ENCODE measurements around the gene HDDC2.
A peak's percentile ranks its signal among the peaks of the same experiment; 100 is the strongest.

Gene HDDC2

DNA sequence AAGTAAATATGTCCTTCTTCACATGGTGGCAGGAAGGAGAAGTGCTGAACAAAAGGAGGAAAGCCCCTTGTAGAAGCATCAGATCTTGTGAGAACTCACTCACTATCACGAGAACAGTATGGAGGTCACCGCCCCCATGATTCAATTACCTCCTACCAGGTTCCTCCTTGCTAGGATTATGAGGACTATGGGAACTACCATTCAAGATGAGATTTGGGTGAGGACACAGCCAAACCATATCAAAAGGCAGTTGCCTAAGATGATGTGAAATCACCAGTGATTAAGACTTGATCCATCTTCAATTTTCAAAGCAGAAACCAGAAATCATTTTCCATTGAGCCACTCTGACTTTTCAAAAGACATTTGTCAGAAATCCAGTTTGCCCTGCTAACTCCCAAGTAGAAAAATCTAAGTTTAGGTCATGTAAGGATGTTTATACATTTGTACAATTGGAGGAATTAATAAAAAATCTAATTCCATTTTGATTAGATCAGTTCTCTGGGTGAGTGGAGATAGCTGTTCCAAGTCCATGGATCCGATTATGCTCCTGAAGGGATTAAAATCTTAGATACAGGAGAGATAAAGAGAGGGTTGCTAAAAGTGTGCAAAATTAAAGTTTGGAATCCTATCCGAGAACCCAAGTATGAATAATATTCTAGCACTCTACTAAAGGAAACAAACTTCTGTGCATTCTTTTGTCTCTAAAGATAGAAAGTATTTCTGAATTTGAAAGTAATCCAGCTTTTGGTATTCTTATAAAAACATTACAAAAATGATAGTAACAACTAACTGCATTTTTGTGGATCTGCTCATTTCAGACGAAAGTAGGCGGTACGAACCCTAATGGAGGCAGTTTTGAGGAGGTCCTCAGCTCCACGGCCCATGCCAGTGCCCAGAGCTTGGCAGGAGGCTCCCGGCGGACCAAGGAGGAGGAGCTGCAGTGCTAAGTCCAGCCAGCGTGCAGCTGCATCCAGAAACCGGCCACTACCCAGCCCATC lies 39.5 kb downstream of the HDDC2 start:
- H2BK120ac ChIP-seq (ENCODE audit: low read depth, low read length): no peak overlapping the region
- no CpG with 5 or more reads among the region's 12 CpGs for WGBS, 2 donors (ENCODE audit: extremely low coverage in 2 of 2, insufficient read length in 2 of 2, insufficient replicate concordance in 1 of 2)
- H2BK5ac ChIP-seq (ENCODE audit: low read length): no peak overlapping the region
- no peak overlapping the region for H2AK5ac ChIP-seq (ENCODE audit: low read depth, low read length)
- H3K18ac ChIP-seq (ENCODE audit: low read length): peak overlapping the region; percentile 19
- H2BK15ac ChIP-seq (ENCODE audit: low read length): no peak overlapping the region
- no peak overlapping the region for H3K9ac ChIP-seq (ENCODE audit: low read depth, low read length, poor library complexity)
- H3K14ac ChIP-seq (ENCODE audit: low read length): no peak overlapping the region
- H3K4me2 ChIP-seq (ENCODE audit: insufficient read depth, low read length, poor library complexity, severe bottlenecking): no peak overlapping the region
- H3K4ac ChIP-seq (ENCODE audit: low read length): no peak overlapping the region
- H3K79me1 ChIP-seq (ENCODE audit: low read depth, low read length): no peaks in the 10 kb centered on the region
- no peaks in the 10 kb centered on the region for H3K9me3 ChIP-seq (replicated peaks in 1 of 2; ENCODE audit: control insufficient read depth in 2 of 2, insufficient read depth in 1 of 2, low read depth in 1 of 2, low read length in 2 of 2)
- H2AFZ ChIP-seq (ENCODE audit: low read length): no peak overlapping the region
- H3K4me3 ChIP-seq (ENCODE audit: low read length in 2 of 2): no peak overlapping the region
- H4K8ac ChIP-seq (ENCODE audit: low read depth, low read length): no peak overlapping the region
- H3K23ac ChIP-seq (ENCODE audit: low read depth, low read length, poor library complexity): no peak overlapping the region
- H2BK12ac ChIP-seq (ENCODE audit: low read length): no peak overlapping the region
- no peak overlapping the region for H4K91ac ChIP-seq (ENCODE audit: low read depth, low read length, poor library complexity)
- H3K36me3 ChIP-seq (replicated peaks in 1 of 2; ENCODE audit: control insufficient read depth in 2 of 2, insufficient read depth in 2 of 2, low read length in 2 of 2): no peaks in the 10 kb centered on the region
- H3K27ac ChIP-seq (replicated peaks; ENCODE audit: low read length): no peak overlapping the region
- H3K4me1 ChIP-seq (ENCODE audit: control insufficient read depth in 2 of 2, insufficient read depth in 1 of 2, low read depth in 1 of 2, low read length in 2 of 2): no peaks in the 10 kb centered on the region
- no peak for DNase-seq (ENCODE audit: low spot score)
- no peaks in the 10 kb centered on the region for H3K27me3 ChIP-seq (ENCODE audit: control insufficient read depth in 3 of 3, insufficient read depth in 3 of 3, low read depth in 1 of 3, low read length in 3 of 3)

DNA sequence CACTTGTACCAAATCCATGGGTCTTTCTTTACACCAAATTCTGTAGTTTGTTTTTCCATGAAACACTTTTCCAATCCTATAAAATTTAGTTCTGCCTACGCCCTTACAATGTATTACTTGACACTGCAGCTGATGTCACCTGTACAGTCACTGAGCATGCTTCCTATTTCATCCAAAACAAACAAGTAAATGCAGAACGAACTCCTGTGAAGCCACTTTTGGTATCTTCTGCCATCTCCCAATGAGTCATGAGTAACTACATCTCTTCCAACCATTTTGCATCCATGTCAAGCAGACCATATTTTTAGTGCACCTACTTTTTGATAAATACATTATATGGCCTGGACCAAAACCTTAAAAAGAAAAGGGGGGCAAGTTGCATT lies 42.4 kb downstream of the HDDC2 start:
- Histone ChIP-seq H3K23ac (ENCODE audit: low read depth, low read length, poor library complexity) (no peak overlapping the region), H3K4me2 (ENCODE audit: insufficient read depth, low read length, poor library complexity, severe bottlenecking) (no peak overlapping the region), H2BK15ac (ENCODE audit: low read length) (no peak overlapping the region), H3K4ac (ENCODE audit: low read length) (no peak overlapping the region), H3K14ac (ENCODE audit: low read length) (no peak overlapping the region), H2BK5ac (ENCODE audit: low read length) (no peak overlapping the region), H3K27me3 (ENCODE audit: control insufficient read depth in 3 of 3, insufficient read depth in 3 of 3, low read depth in 1 of 3, low read length in 3 of 3) (no peaks in the 10 kb centered on the region), H3K9ac (ENCODE audit: low read depth, low read length, poor library complexity) (no peak overlapping the region), H3K4me3 (ENCODE audit: low read length in 2 of 2) (no peak overlapping the region), H2AK5ac (ENCODE audit: low read depth, low read length) (no peak overlapping the region), H4K8ac (ENCODE audit: low read depth, low read length) (no peak overlapping the region), H2BK120ac (ENCODE audit: low read depth, low read length) (no peak overlapping the region), H3K18ac (ENCODE audit: low read length) (no peak overlapping the region), H3K36me3 (replicated peaks in 1 of 2; ENCODE audit: control insufficient read depth in 2 of 2, insufficient read depth in 2 of 2, low read length in 2 of 2) (no peaks in the 10 kb centered on the region), H3K4me1 (ENCODE audit: control insufficient read depth in 2 of 2, insufficient read depth in 1 of 2, low read depth in 1 of 2, low read length in 2 of 2) (no peaks in the 10 kb centered on the region), H3K79me1 (ENCODE audit: low read depth, low read length) (no peaks in the 10 kb centered on the region), H3K9me3 (replicated peaks in 1 of 2; ENCODE audit: control insufficient read depth in 2 of 2, insufficient read depth in 1 of 2, low read depth in 1 of 2, low read length in 2 of 2) (no peaks in the 10 kb centered on the region), H3K27ac (replicated peaks; ENCODE audit: low read length) (no peak overlapping the region), H4K91ac (ENCODE audit: low read depth, low read length, poor library complexity) (no peak overlapping the region), H2AFZ (ENCODE audit: low read length) (no peak overlapping the region), H2BK12ac (ENCODE audit: low read length) (no peak overlapping the region)
- DNase-seq (ENCODE audit: low spot score): no peak
- no CpG with 5 or more reads among the region's 2 CpGs for WGBS, 2 donors (ENCODE audit: extremely low coverage in 2 of 2, insufficient read length in 2 of 2, insufficient replicate concordance in 1 of 2)

DNA sequence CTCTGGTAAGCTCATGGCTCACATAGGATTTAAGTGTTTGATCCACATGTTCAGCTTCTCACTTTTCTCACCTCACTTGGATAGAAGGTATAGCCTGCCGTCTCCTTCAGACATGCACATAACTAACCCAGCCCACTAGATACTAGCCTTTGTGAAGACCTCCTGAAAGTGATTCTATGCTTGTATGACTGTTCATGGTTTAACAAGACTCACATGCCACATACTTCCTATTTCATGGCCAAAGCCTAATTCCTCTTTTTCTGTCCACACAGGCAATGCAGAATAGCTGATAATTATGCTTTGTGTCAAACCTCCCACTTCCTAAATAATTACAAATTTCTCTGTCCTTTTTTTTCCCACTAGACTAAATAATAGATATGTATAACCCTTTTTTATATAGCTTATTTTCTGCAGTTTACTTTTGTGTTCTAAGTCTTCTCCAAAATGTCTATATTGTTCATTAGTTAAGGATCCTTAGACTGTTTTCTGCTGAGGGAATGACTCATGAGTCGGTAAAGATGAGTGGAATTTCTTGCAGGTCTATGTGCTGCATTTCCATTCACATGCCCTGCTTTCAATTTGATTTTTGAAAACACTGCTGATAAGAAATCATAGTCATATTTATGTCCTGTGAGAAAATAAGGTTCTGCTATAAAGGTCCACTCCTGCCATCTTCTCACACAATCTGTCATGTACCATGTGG lies 43.0 kb downstream of the HDDC2 start:
- Histone ChIP-seq H3K23ac (ENCODE audit: low read depth, low read length, poor library complexity) (no peak overlapping the region), H3K14ac (ENCODE audit: low read length) (no peak overlapping the region), H3K27ac (replicated peaks; ENCODE audit: low read length) (no peak overlapping the region), H3K9ac (ENCODE audit: low read depth, low read length, poor library complexity) (no peak overlapping the region), H3K4me2 (ENCODE audit: insufficient read depth, low read length, poor library complexity, severe bottlenecking) (no peak overlapping the region), H2BK12ac (ENCODE audit: low read length) (no peak overlapping the region), H3K4me3 (ENCODE audit: low read length in 2 of 2) (no peak overlapping the region), H4K91ac (ENCODE audit: low read depth, low read length, poor library complexity) (no peak overlapping the region), H3K36me3 (replicated peaks in 1 of 2; ENCODE audit: control insufficient read depth in 2 of 2, insufficient read depth in 2 of 2, low read length in 2 of 2) (no peaks in the 10 kb centered on the region), H3K27me3 (ENCODE audit: control insufficient read depth in 3 of 3, insufficient read depth in 3 of 3, low read depth in 1 of 3, low read length in 3 of 3) (no peaks in the 10 kb centered on the region), H2BK15ac (ENCODE audit: low read length) (no peak overlapping the region), H3K79me1 (ENCODE audit: low read depth, low read length) (no peaks in the 10 kb centered on the region), H2BK5ac (ENCODE audit: low read length) (no peak overlapping the region), H2AFZ (ENCODE audit: low read length) (no peak overlapping the region), H2AK5ac (ENCODE audit: low read depth, low read length) (no peak overlapping the region), H3K9me3 (replicated peaks in 1 of 2; ENCODE audit: control insufficient read depth in 2 of 2, insufficient read depth in 1 of 2, low read depth in 1 of 2, low read length in 2 of 2) (no peaks in the 10 kb centered on the region), H3K18ac (ENCODE audit: low read length) (no peak overlapping the region), H4K8ac (ENCODE audit: low read depth, low read length) (no peak overlapping the region), H2BK120ac (ENCODE audit: low read depth, low read length) (no peak overlapping the region), H3K4ac (ENCODE audit: low read length) (no peak overlapping the region), H3K4me1 (ENCODE audit: control insufficient read depth in 2 of 2, insufficient read depth in 1 of 2, low read depth in 1 of 2, low read length in 2 of 2) (no peaks in the 10 kb centered on the region)
- DNase-seq (ENCODE audit: low spot score): no peak
- no CpG with 5 or more reads among the region's 2 CpGs for WGBS, 2 donors (ENCODE audit: extremely low coverage in 2 of 2, insufficient read length in 2 of 2, insufficient replicate concordance in 1 of 2)

DNA sequence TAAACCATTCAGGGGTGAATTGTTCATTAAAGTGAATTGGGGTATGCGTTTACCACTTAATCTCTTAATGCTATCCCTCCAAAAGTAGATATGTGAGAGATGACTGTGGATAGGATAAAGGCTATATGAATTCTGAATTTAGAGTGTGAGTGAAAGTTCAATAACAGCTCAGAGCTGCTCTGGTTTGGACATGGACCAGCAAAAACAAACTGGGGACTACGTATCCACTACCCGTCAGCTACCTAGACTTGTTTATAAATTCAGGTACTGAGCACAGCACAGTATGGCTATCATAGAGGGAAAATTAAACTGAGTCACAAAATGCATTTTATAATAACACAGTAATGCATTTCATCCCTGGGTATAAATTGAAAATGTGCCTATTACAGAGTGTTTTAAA lies 44.4 kb downstream of the HDDC2 start:
- H2AK5ac ChIP-seq (ENCODE audit: low read depth, low read length): no peak overlapping the region
- H4K8ac ChIP-seq (ENCODE audit: low read depth, low read length): no peak overlapping the region
- H3K4me3 ChIP-seq (ENCODE audit: low read length in 2 of 2): no peak overlapping the region
- no peak overlapping the region for H3K23ac ChIP-seq (ENCODE audit: low read depth, low read length, poor library complexity)
- H2AFZ ChIP-seq (ENCODE audit: low read length): no peak overlapping the region
- H3K18ac ChIP-seq (ENCODE audit: low read length): no peak overlapping the region
- H3K14ac ChIP-seq (ENCODE audit: low read length): no peak overlapping the region
- no peak overlapping the region for H3K27ac ChIP-seq (replicated peaks; ENCODE audit: low read length)
- H3K4me2 ChIP-seq (ENCODE audit: insufficient read depth, low read length, poor library complexity, severe bottlenecking): no peak overlapping the region
- no peak overlapping the region for H2BK120ac ChIP-seq (ENCODE audit: low read depth, low read length)
- H3K9me3 ChIP-seq (replicated peaks in 1 of 2; ENCODE audit: control insufficient read depth in 2 of 2, insufficient read depth in 1 of 2, low read depth in 1 of 2, low read length in 2 of 2): no peaks in the 10 kb centered on the region
- H3K4ac ChIP-seq (ENCODE audit: low read length): no peak overlapping the region
- H3K36me3 ChIP-seq (replicated peaks in 1 of 2; ENCODE audit: control insufficient read depth in 2 of 2, insufficient read depth in 2 of 2, low read length in 2 of 2): no peaks in the 10 kb centered on the region
- no peak overlapping the region for H3K9ac ChIP-seq (ENCODE audit: low read depth, low read length, poor library complexity)
- WGBS, 2 donors (ENCODE audit: extremely low coverage in 2 of 2, insufficient read length in 2 of 2, insufficient replicate concordance in 1 of 2): no CpG with 5 or more reads among the region's 3 CpGs
- peaks cover 0 to 4% of the 10 kb centered on the region in 2 donors for H3K4me1 ChIP-seq (ENCODE audit: control insufficient read depth in 2 of 2, insufficient read depth in 1 of 2, low read depth in 1 of 2, low read length in 2 of 2)
- H2BK12ac ChIP-seq (ENCODE audit: low read length): no peak overlapping the region
- no peak overlapping the region for H2BK15ac ChIP-seq (ENCODE audit: low read length)
- H3K27me3 ChIP-seq (ENCODE audit: control insufficient read depth in 3 of 3, insufficient read depth in 3 of 3, low read depth in 1 of 3, low read length in 3 of 3): no peaks in the 10 kb centered on the region
- H4K91ac ChIP-seq (ENCODE audit: low read depth, low read length, poor library complexity): no peak overlapping the region
- H2BK5ac ChIP-seq (ENCODE audit: low read length): no peak overlapping the region
- no peaks in the 10 kb centered on the region for H3K79me1 ChIP-seq (ENCODE audit: low read depth, low read length)
- no peak for DNase-seq (ENCODE audit: low spot score)

Data from neuronal stem cell (in vitro differentiated cells).